ENCODE data around the gene SSNA1. TPM values are rescaled to one million over a fixed set of nuclear protein-coding genes. Genes with fewer than 3 reads are reported as not detected.

SSNA1 gene
- total and polyA plus RNA-seq, 2 experiments from 2014 or later: 82.2 to 128 TPM

DNA sequence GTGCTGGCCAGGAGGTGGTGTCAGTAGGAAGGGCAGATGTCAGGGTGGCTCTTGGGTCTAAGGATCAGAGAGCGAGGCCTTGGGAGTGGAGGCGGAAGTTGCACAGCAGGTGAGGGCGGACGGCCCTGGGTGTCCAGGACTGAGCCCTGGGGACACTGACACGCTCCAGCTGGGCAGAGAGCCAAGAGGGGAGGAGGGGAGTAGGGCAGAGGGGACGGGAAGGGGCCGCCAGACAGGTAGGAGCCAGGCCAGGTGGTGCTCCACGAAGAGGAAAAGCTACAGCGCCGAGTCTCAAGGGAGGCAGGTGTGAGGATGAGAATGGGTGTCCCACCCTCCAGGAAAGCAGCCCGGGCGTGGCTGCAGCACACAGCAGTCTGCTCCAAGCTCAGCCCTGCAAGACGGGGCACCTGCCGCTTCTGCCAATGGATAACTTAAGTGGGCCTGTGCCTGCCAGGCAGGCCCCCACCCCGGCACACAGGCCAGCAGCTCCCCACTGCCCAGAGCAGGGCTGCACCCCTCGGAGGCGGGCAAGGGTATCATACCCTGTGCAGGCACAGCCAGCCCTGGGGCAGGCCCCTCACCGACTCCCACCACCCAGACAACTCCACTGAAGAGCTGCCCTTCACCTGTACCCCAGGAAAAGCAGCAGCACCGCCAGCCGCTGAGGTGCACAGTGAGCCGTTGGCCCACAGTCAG, 7.2 kb downstream of the SSNA1 start:
- WGBS (ENCODE audit: low lambda C conversion rate, missing lambda C conversion rate): 81% methylated on average over 18 of the region's 21 CpGs
- TF ChIP-seq EZH2 (IDR thresholded peaks at IDR 0.05; ENCODE audit: borderline replicate concordance) (no peak), EZH2phosphoT487 (IDR thresholded peaks at IDR 0.05; ENCODE audit: low read depth, severe bottlenecking, unreplicated experiment) (no peak)
- TF ChIP-seq, protein P1, sequence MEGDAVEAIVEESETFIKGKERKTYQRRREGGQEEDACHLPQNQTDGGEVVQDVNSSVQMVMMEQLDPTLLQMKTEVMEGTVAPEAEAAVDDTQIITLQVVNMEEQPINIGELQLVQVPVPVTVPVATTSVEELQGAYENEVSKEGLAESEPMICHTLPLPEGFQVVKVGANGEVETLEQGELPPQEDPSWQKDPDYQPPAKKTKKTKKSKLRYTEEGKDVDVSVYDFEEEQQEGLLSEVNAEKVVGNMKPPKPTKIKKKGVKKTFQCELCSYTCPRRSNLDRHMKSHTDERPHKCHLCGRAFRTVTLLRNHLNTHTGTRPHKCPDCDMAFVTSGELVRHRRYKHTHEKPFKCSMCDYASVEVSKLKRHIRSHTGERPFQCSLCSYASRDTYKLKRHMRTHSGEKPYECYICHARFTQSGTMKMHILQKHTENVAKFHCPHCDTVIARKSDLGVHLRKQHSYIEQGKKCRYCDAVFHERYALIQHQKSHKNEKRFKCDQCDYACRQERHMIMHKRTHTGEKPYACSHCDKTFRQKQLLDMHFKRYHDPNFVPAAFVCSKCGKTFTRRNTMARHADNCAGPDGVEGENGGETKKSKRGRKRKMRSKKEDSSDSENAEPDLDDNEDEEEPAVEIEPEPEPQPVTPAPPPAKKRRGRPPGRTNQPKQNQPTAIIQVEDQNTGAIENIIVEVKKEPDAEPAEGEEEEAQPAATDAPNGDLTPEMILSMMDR (IDR thresholded peaks at IDR 0.05; ENCODE audit: poor library complexity): no peak
- H4K20me1 ChIP-seq (ENCODE audit: insufficient read depth, poor library complexity, severe bottlenecking): peaks cover 65% of the 10 kb centered on the region
- peak; percentile 65 for DNase-seq (ENCODE audit: low spot score)
- H3K27ac ChIP-seq: peak overlapping the region; percentile 58
- no peaks in the 10 kb centered on the region for H3K9me2 ChIP-seq (replicated peaks; ENCODE audit: insufficient read depth)
- H2AFZ ChIP-seq: no peak overlapping the region
- H3K27me3 ChIP-seq: no peaks in the 10 kb centered on the region
- H3K9me3 ChIP-seq (ENCODE audit: low read depth): no peaks in the 10 kb centered on the region
- peak overlapping the region; percentile 99 for H3K4me2 ChIP-seq
- no peak overlapping the region for H3K4me3 ChIP-seq
- peaks cover 91% of the 10 kb centered on the region for H3K79me2 ChIP-seq
- H3K36me3 ChIP-seq (replicated peaks; ENCODE audit: insufficient read depth, low read depth): no peaks in the 10 kb centered on the region
- H3K4me1 ChIP-seq (ENCODE audit: insufficient read depth): peaks cover 44% of the 10 kb centered on the region

DNA sequence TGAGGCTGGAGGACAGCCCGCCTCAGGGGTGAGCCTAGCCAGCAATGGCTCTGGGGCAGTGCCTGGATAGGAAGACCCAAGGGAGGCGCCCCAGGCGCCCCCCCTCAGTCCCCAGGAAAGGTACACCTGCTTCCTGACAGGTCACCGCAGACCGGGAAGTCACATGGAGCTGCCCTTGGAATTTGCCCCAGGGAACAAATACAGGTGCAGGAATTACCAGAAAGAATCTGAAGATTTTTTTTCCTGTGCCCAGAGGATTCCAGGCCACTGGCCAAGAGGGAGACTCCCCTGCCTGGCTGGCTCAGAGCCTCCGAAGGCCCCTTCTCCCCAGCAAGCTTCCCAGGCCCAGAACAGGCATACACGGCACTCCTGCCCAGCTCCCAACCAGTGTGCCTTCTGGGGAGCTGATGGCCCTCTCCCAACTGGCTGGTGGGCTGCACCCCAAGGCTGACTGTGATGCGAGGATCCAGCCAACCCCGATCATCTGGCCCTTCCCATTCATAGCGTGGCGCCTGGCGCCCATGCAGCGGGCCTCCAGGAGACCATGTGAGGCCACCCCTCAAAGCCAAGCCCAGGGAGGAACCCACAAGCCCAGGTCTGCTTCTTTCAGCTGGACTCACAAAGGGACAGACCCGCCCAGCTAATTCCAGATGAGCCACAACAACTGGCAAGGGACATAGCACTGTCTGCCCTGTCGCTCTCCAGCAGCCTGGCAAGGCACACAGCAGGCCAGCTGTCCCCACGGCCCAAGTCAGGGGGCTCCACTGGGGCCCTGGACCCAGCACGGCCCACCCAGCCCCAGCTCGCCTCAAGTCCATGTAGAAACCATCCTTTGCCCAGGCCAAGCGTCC, 9.8 kb downstream of the SSNA1 start:
- peak overlapping the region; percentile 99 for H3K4me2 ChIP-seq
- TF ChIP-seq, protein P1 (IDR thresholded peaks at IDR 0.05; ENCODE audit: poor library complexity): no peak
- TF ChIP-seq EZH2 (IDR thresholded peaks at IDR 0.05; ENCODE audit: borderline replicate concordance): no peak
- no peak for TF ChIP-seq EZH2phosphoT487 (IDR thresholded peaks at IDR 0.05; ENCODE audit: low read depth, severe bottlenecking, unreplicated experiment)
- no peaks in the 10 kb centered on the region for H3K27me3 ChIP-seq
- H3K4me3 ChIP-seq: peak overlapping the region; percentile 36
- no peaks in the 10 kb centered on the region for H3K36me3 ChIP-seq (replicated peaks; ENCODE audit: insufficient read depth, low read depth)
- H3K4me1 ChIP-seq (ENCODE audit: insufficient read depth): peaks cover 52% of the 10 kb centered on the region
- DNase-seq (ENCODE audit: low spot score): peak; percentile 71
- no peaks in the 10 kb centered on the region for H3K9me3 ChIP-seq (ENCODE audit: low read depth)
- H3K79me2 ChIP-seq: peaks cover 85% of the 10 kb centered on the region
- WGBS (ENCODE audit: low lambda C conversion rate, missing lambda C conversion rate): 83% methylated on average over 17 of the region's 19 CpGs
- H3K9me2 ChIP-seq (replicated peaks; ENCODE audit: insufficient read depth): no peaks in the 10 kb centered on the region
- H4K20me1 ChIP-seq (ENCODE audit: insufficient read depth, poor library complexity, severe bottlenecking): peaks cover 59% of the 10 kb centered on the region
- H3K27ac ChIP-seq: peak overlapping the region; percentile 74
- no peak overlapping the region for H2AFZ ChIP-seq

DNA sequence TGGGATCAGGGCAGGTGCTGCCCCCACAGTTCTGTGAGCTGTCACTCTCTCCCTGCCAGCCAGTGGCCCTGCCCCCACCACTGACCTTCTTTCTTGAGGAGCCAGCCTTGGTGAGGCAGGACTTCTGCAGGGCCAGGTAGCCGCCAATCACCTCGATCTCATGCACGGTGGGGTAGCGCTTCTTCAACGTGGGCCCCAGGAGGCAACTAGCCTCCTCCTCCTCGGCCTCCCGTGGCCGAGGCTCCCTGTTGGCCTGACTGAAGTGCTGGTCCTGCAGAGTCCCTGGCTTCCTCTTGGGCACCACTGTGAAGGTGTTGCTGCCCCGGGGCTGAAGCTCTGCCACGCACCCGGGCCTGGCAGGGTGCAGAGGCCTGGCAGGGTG, 10.4 kb downstream of the SSNA1 start:
- Histone ChIP-seq H3K79me2 (peaks cover 85% of the 10 kb centered on the region), H3K4me2 (peak overlapping the region; percentile 99), H3K9me2 (replicated peaks; ENCODE audit: insufficient read depth) (no peaks in the 10 kb centered on the region), H4K20me1 (ENCODE audit: insufficient read depth, poor library complexity, severe bottlenecking) (peaks cover 53% of the 10 kb centered on the region), H3K36me3 (replicated peaks; ENCODE audit: insufficient read depth, low read depth) (no peaks in the 10 kb centered on the region), H3K4me3 (peak overlapping the region; percentile 36), H3K4me1 (ENCODE audit: insufficient read depth) (peaks cover 54% of the 10 kb centered on the region), H3K9me3 (ENCODE audit: low read depth) (no peaks in the 10 kb centered on the region), H3K27me3 (no peaks in the 10 kb centered on the region), H2AFZ (no peak overlapping the region), H3K27ac (peak overlapping the region; percentile 74)
- WGBS (ENCODE audit: low lambda C conversion rate, missing lambda C conversion rate): 81% methylated on average over 11 of the region's 11 CpGs
- no peak for DNase-seq (ENCODE audit: low spot score)
- TF ChIP-seq EZH2 (IDR thresholded peaks at IDR 0.05; ENCODE audit: borderline replicate concordance): no peak

Data from hepatocyte (in vitro differentiated cells).